Gastroesophageal sphincter (tissue), 4 donors: ENCODE measurements around the gene INKA2. TPM values are rescaled to one million over a fixed set of nuclear protein-coding genes. Genes with fewer than 3 reads are reported as not detected.

Experiments used
- ATAC-seq: fragments of 150-250 bp; one replicate; pipeline ENCODE4 v1.9.1; 2016; ENCODE audit warnings: mild to moderate bottlenecking, moderate library complexity
- H3K27ac ChIP-seq, 4 donors: fragments of 200-600 bp; sonication (generic) in 3 of 4; 1 replicate in 3 of 4; 2 replicates in 1 of 4; pipeline ENCODE4 v1.5.1; 2016 to 2019
- H3K27me3 ChIP-seq: fragments of 200-600 bp; sonication (generic); one replicate; pipeline ENCODE4 v1.5.1; 2019
- H3K36me3 ChIP-seq, 2 donors: fragments of 200-600 bp; sonication (generic); one replicate each; pipeline ENCODE4 v1.5.1; 2019; ENCODE audit warnings: control low read depth in 1 of 2
- H3K4me1 ChIP-seq, 3 donors: fragments of 200-600 bp; sonication (generic); 1 replicate in 2 of 3; 2 replicates in 1 of 3; pipeline ENCODE4 v1.5.1; 2016 to 2019; ENCODE audit warnings: control low read depth in 2 of 3
- H3K4me3 ChIP-seq, 2 donors: fragments of 200-600 bp; sonication (generic); one replicate each; pipeline ENCODE4 v1.5.1; 2019; ENCODE audit warnings: mild to moderate bottlenecking in 1 of 2, moderate library complexity in 1 of 2
- H3K9me3 ChIP-seq, 3 donors: fragments of 200-600 bp; sonication (generic); one replicate each; pipeline ENCODE4 v1.5.1; 2017 to 2019; ENCODE audit warnings: control low read depth in 2 of 3
- CTCF ChIP-seq, 4 experiments: fragments of 200-600 bp in 2 of 4; fragments of 450-650 bp in 2 of 4; sonication (generic) in 1 of 4; IDR thresholded peaks; one replicate each; pipeline ENCODE4 v1.5.1; 2017 to 2019; ENCODE audit warnings: antibody characterized with exemption in 4 of 4, mild to moderate bottlenecking in 2 of 4, moderate library complexity in 2 of 4
- EP300 ChIP-seq: sonication (generic); formaldehyde crosslinking; IDR thresholded peaks from one replicate; pipeline ENCODE4 v1.6.1; 2017; ENCODE audit warnings: antibody characterized with exemption, mild to moderate bottlenecking
- POLR2A ChIP-seq, 2 donors: fragments of 450-650 bp; IDR thresholded peaks; one replicate each; pipeline ENCODE4 v1.6.1; 2017; ENCODE audit warnings: antibody characterized with exemption in 2 of 2, mild to moderate bottlenecking in 2 of 2, moderate library complexity in 1 of 2
- POLR2AphosphoS5 ChIP-seq: sonication (generic); formaldehyde crosslinking; IDR thresholded peaks from one replicate; pipeline ENCODE4 v1.6.1; 2017; ENCODE audit warnings: antibody characterized with exemption
- WGBS, 2 donors: methylation state at CpG; one replicate each; pipeline ENCODE4 v1.1.5; 2018; ENCODE audit warnings: low coverage in 1 of 2; 5-methylcytosine and 5-hydroxymethylcytosine counted together
- total RNA-seq, 4 donors: library from RNA; depleted of rRNA; stranded (reverse); fragments of >200 nt; gene quantifications; one replicate each; pipeline ENCODE4 v1.1.0, GENCODE V29; 2016

The INKA2 gene
- total RNA-seq, 4 donors from 2014 or later, result 7.2 to 12.8 (median 8.8) TPM

- H3K27ac ChIP-seq, result no peak overlapping the region
- ATAC-seq, result no peak
- H3K36me3 ChIP-seq, result peaks cover 0 to 48% of the 10 kb centered on the region in 2 donors
- H3K4me3 ChIP-seq, result no peak overlapping the region
- TF ChIP-seq POLR2A (IDR thresholded peaks at IDR 0.05), result no peak
- TF ChIP-seq EP300, result no peak
- no peak for TF ChIP-seq POLR2AphosphoS5
- no peak for TF ChIP-seq CTCF (IDR thresholded peaks at IDR 0.05)
- no peaks in the 10 kb centered on the region for H3K9me3 ChIP-seq
- H3K27me3 ChIP-seq, result no peaks in the 10 kb centered on the region
- 38 to 78% methylated on average over 2 of the region's 2 CpGs for WGBS, 2 donors
- H3K4me1 ChIP-seq, result no peaks in the 10 kb centered on the region
These were observed 39.4 kb upstream of the INKA2 start for GRCh38 chr1:111778541-111779051.

GRCh38 chr1:111778066-111778465, 38.9 kb upstream of the INKA2 start:
- H3K27ac ChIP-seq, result no peak overlapping the region
- no peak for TF ChIP-seq POLR2A (IDR thresholded peaks at IDR 0.05)
- TF ChIP-seq POLR2AphosphoS5, result no peak
- no peak for TF ChIP-seq EP300
- no peak for TF ChIP-seq CTCF (IDR thresholded peaks at IDR 0.05)
- no peak for ATAC-seq
- 89 to 100% methylated on average over 2 to 5 of the region's 6 CpGs for WGBS, 2 donors
- no peak overlapping the region for H3K4me3 ChIP-seq
- H3K27me3 ChIP-seq, result no peaks in the 10 kb centered on the region
- H3K36me3 ChIP-seq, result peaks cover 0 to 48% of the 10 kb centered on the region in 2 donors
- no peaks in the 10 kb centered on the region for H3K4me1 ChIP-seq
- no peaks in the 10 kb centered on the region for H3K9me3 ChIP-seq

GRCh38 chr1:111777301-111777700, 38.1 kb upstream of the INKA2 start:
- Histone ChIP-seq H3K4me1 (no peaks in the 10 kb centered on the region), H3K27ac (no peak overlapping the region), H3K9me3 (no peaks in the 10 kb centered on the region), H3K4me3 (no peak overlapping the region), H3K36me3 (peaks cover 0 to 50% of the 10 kb centered on the region in 2 donors), H3K27me3 (no peaks in the 10 kb centered on the region)
- ATAC-seq, result no peak
- 100% methylated on average over 1 of the region's 1 CpG; no CpG with 5 or more reads in 1 of the 2 donors for WGBS, 2 donors
- TF ChIP-seq CTCF (IDR thresholded peaks at IDR 0.05), result no peak
- no peak for TF ChIP-seq POLR2AphosphoS5
- TF ChIP-seq POLR2A (IDR thresholded peaks at IDR 0.05), result no peak
- TF ChIP-seq EP300, result no peak

GRCh38 chr1:111776861-111777260, 37.7 kb upstream of the INKA2 start:
- Histone ChIP-seq H3K4me3 (no peak overlapping the region), H3K27ac (no peak overlapping the region), H3K9me3 (no peaks in the 10 kb centered on the region), H3K36me3 (peaks cover 0 to 55% of the 10 kb centered on the region in 2 donors), H3K27me3 (no peaks in the 10 kb centered on the region), H3K4me1 (no peaks in the 10 kb centered on the region)
- ATAC-seq, result no peak
- no peak for TF ChIP-seq EP300
- TF ChIP-seq POLR2A (IDR thresholded peaks at IDR 0.05), result no peak
- no peak for TF ChIP-seq CTCF (IDR thresholded peaks at IDR 0.05)
- TF ChIP-seq POLR2AphosphoS5, result no peak
- WGBS, 2 donors, result 90 to 100% methylated on average over 1 to 8 of the region's 8 CpGs

GRCh38 chr1:111776391-111776790, 37.2 kb upstream of the INKA2 start:
- Histone ChIP-seq H3K27me3 (no peaks in the 10 kb centered on the region), H3K27ac (no peak overlapping the region), H3K9me3 (no peaks in the 10 kb centered on the region), H3K4me3 (no peak overlapping the region), H3K36me3 (peaks cover 0 to 59% of the 10 kb centered on the region in 2 donors), H3K4me1 (no peaks in the 10 kb centered on the region)
- no peak for ATAC-seq
- TF ChIP-seq EP300 (no peak), POLR2A (IDR thresholded peaks at IDR 0.05) (no peak), CTCF (IDR thresholded peaks at IDR 0.05) (no peak), POLR2AphosphoS5 (no peak)
- 56 to 60% methylated on average over 2 of the region's 2 CpGs for WGBS, 2 donors
